Prostate gland (tissue), 2 donors: ENCODE measurements around the gene SSTR3. TPM values are rescaled to one million over a fixed set of nuclear protein-coding genes. Genes with fewer than 3 reads are reported as not detected.

Experiments
- DNase-seq: peaks from one replicate; pipeline ENCODE4 v3.0.0-alpha.2; 2019; ENCODE audit warnings: low spot score
- H3K27ac ChIP-seq, 2 donors: fragments of 200-600 bp; sonication (generic); 2 replicates each; pipeline ENCODE4 v1.5.1; 2017 to 2019
- H3K27me3 ChIP-seq: fragments of 200-600 bp; sonication (generic); replicated peaks from 2 replicates; pipeline ENCODE4 v1.5.1; 2019; ENCODE audit not compliant: insufficient read depth
- H3K36me3 ChIP-seq, 2 donors: fragments of 200-600 bp; sonication (generic); 1 replicate in 1 of 2; 2 replicates in 1 of 2; pipeline versions ENCODE4 v1.5.1 to v1.8.1; 2017 to 2019
- H3K4me1 ChIP-seq: fragments of 200-600 bp; sonication (generic); replicated peaks from 2 replicates; pipeline ENCODE4 v1.5.1; 2019
- H3K4me3 ChIP-seq, 2 donors: fragments of 200-600 bp; sonication (generic); 2 replicates each; pipeline ENCODE4 v1.5.1; 2017 to 2019
- H3K9me3 ChIP-seq: fragments of 200-600 bp; sonication (generic); 2 replicates; pipeline ENCODE4 v1.5.1; 2017
- CTCF ChIP-seq, 4 experiments: fragments of 200-600 bp in 2 of 4; fragments of 450-650 bp in 2 of 4; sonication (generic) in 2 of 4; IDR thresholded peaks; 1 replicate in 3 of 4; 2 replicates in 1 of 4; pipeline ENCODE4 v1.5.1; 2016 to 2019; ENCODE audit warnings: antibody characterized with exemption in 4 of 4, mild to moderate bottlenecking in 2 of 4, moderate library complexity in 2 of 4
- POLR2A ChIP-seq: fragments of 450-650 bp; IDR thresholded peaks from one replicate; pipeline ENCODE4 v1.6.1; 2016; ENCODE audit warnings: antibody characterized with exemption, mild to moderate bottlenecking
- POLR2AphosphoS5 ChIP-seq: sonication (generic); formaldehyde crosslinking; IDR thresholded peaks from one replicate; pipeline ENCODE4 v1.6.1; 2017; ENCODE audit warnings: antibody characterized with exemption
- WGBS: methylation state at CpG from one replicate; pipeline ENCODE4 v1.1.5; 2018; 5-methylcytosine and 5-hydroxymethylcytosine counted together
- intact Hi-C: fragments of 100-400 bp; cut with DNase I; formaldehyde crosslinking; loops from one replicate; pipeline ENCODE4 v1.14.2; 2022
- total RNA-seq, 2 donors: library from RNA; depleted of rRNA; stranded (reverse); fragments of >200 nt; gene quantifications; one replicate each; pipeline ENCODE4 v1.1.0, GENCODE V29; 2016

SSTR3 gene
- total RNA-seq, 2 donors from 2014 or later, result 46.4 TPM; not detected in 1

- H3K4me1 ChIP-seq, result no peaks in the 10 kb centered on the region
- peaks cover 4% of the 10 kb centered on the region for H3K27me3 ChIP-seq
- H3K27ac ChIP-seq, result no peak overlapping the region
- no peak overlapping the region for H3K4me3 ChIP-seq
- no peak for TF ChIP-seq POLR2A
- no peak for TF ChIP-seq CTCF (IDR thresholded peaks at IDR 0.05)
- TF ChIP-seq POLR2AphosphoS5, result no peak
- no peaks in the 10 kb centered on the region for H3K9me3 ChIP-seq
- intact Hi-C loops, result no loop called here
- 94% methylated on average over 10 of the region's 10 CpGs for WGBS
- no peak for DNase-seq
- H3K36me3 ChIP-seq, result no peaks in the 10 kb centered on the region
These were observed 9.4 kb upstream of the SSTR3 start for GRCh38 chr22:37221424-37222333.

GRCh38 chr22:37220543-37220981 lies 8.3 kb upstream of the SSTR3 start:
- peaks cover 4% of the 10 kb centered on the region for H3K27me3 ChIP-seq
- H3K9me3 ChIP-seq, result no peaks in the 10 kb centered on the region
- no peak overlapping the region for H3K4me3 ChIP-seq
- H3K4me1 ChIP-seq, result no peaks in the 10 kb centered on the region
- H3K27ac ChIP-seq, result no peak overlapping the region
- no peak for DNase-seq
- 63% methylated on average over 4 of the region's 4 CpGs for WGBS
- intact Hi-C loops, result no loop called here
- H3K36me3 ChIP-seq, result no peaks in the 10 kb centered on the region
- TF ChIP-seq POLR2AphosphoS5 (no peak), POLR2A (no peak), CTCF (IDR thresholded peaks at IDR 0.05) (no peak)

- Histone ChIP-seq H3K9me3 (no peaks in the 10 kb centered on the region), H3K4me3 (no peak overlapping the region), H3K27ac (no peak overlapping the region), H3K27me3 (peaks cover 4% of the 10 kb centered on the region), H3K4me1 (no peaks in the 10 kb centered on the region), H3K36me3 (no peaks in the 10 kb centered on the region)
- TF ChIP-seq POLR2A (no peak), POLR2AphosphoS5 (no peak), CTCF (IDR thresholded peaks at IDR 0.05) (no peak)
- no peak for DNase-seq
- WGBS, result 89% methylated on average over 6 of the region's 6 CpGs
- intact Hi-C loops, result no loop called here
These were observed 7.3 kb upstream of the SSTR3 start for GRCh38 chr22:37219533-37219932.

- no peak for TF ChIP-seq POLR2A
- no peak for TF ChIP-seq CTCF (IDR thresholded peaks at IDR 0.05)
- TF ChIP-seq POLR2AphosphoS5, result no peak
- Histone ChIP-seq H3K27me3 (peaks cover 4% of the 10 kb centered on the region), H3K27ac (no peak overlapping the region), H3K4me1 (no peaks in the 10 kb centered on the region), H3K4me3 (no peak overlapping the region), H3K36me3 (no peaks in the 10 kb centered on the region), H3K9me3 (no peaks in the 10 kb centered on the region)
- no peak for DNase-seq
- WGBS, result 45% methylated on average over 7 of the region's 7 CpGs
- intact Hi-C loops, result no loop called here
These were observed 6.6 kb upstream of the SSTR3 start for GRCh38 chr22:37218771-37219411.
